Type B pancreatic cell (in vitro differentiated cells): ENCODE measurements around the gene LILRB5. TPM values are rescaled to one million over a fixed set of nuclear protein-coding genes. Genes with fewer than 3 reads are reported as not detected.

Experiments
- DNase-seq: peaks from one replicate; pipeline ENCODE4 v3.0.0; 2021; ENCODE audit warnings: mixed read lengths; ENCODE audit not compliant: unreplicated experiment; ENCODE audit errors: extremely low spot score
- H3K27ac Mint-ChIP-seq: 2 replicates; pipeline ENCODE4 v1.8.0; 2021; ENCODE audit warnings: mild to moderate bottlenecking, mixed read lengths
- H3K27me3 Mint-ChIP-seq: 2 replicates; pipeline ENCODE4 v1.8.0; 2021; ENCODE audit warnings: mixed read lengths
- H3K36me3 Mint-ChIP-seq: 2 replicates; pipeline ENCODE4 v1.8.0; 2021; ENCODE audit warnings: mixed read lengths
- H3K4me1 Mint-ChIP-seq: one replicate; pipeline ENCODE4 v1.8.0; 2021; ENCODE audit warnings: mixed read lengths; ENCODE audit not compliant: unreplicated experiment
- H3K4me3 Mint-ChIP-seq: 2 replicates; pipeline ENCODE4 v1.8.0; 2021; ENCODE audit warnings: mild to moderate bottlenecking, mixed read lengths
- H3K9me3 Mint-ChIP-seq: 2 replicates; pipeline ENCODE4 v1.8.0; 2021; ENCODE audit warnings: mixed read lengths
- long read RNA-seq: library from polyadenylated mRNA; unstranded; transcript quantifications from one replicate; pipeline ENCODE4 v2.0.0, GENCODE V29; 2020
- total RNA-seq: library from RNA; stranded (reverse); gene quantifications from 2 replicates; pipeline ENCODE4 v1.2.1, GENCODE V29; 2021; ENCODE audit warnings: low replicate concordance
- TF ChIP-seq, protein P1 (sequence below): fragments of 200-600 bp; sonication (generic); conservative IDR thresholded peaks from 2 replicates; pipeline ENCODE4 v1.5.0; 2021; ENCODE audit warnings: antibody characterized with exemption, mild to moderate bottlenecking

LILRB5 gene
- total RNA-seq, result not detected in 2 replicates
- long read RNA-seq, result 0 reads

- TF ChIP-seq, protein P1, sequence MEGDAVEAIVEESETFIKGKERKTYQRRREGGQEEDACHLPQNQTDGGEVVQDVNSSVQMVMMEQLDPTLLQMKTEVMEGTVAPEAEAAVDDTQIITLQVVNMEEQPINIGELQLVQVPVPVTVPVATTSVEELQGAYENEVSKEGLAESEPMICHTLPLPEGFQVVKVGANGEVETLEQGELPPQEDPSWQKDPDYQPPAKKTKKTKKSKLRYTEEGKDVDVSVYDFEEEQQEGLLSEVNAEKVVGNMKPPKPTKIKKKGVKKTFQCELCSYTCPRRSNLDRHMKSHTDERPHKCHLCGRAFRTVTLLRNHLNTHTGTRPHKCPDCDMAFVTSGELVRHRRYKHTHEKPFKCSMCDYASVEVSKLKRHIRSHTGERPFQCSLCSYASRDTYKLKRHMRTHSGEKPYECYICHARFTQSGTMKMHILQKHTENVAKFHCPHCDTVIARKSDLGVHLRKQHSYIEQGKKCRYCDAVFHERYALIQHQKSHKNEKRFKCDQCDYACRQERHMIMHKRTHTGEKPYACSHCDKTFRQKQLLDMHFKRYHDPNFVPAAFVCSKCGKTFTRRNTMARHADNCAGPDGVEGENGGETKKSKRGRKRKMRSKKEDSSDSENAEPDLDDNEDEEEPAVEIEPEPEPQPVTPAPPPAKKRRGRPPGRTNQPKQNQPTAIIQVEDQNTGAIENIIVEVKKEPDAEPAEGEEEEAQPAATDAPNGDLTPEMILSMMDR, result no peak
- Mint-ChIP-seq H3K4me3 (no peak within 1 kb of the TSS), H3K9me3 (no peaks in the 10 kb centered on the region), H3K36me3 (no peaks in the 10 kb centered on the region), H3K4me1 (no peaks in the 10 kb centered on the region), H3K27ac (no peak within 1 kb of the TSS), H3K27me3 (peaks cover 18% of the 10 kb centered on the region)
- no peak for DNase-seq
Measured at GRCh38 chr19:54257116-54257480, at the start of gene LILRB5. Gene LILRB5 (minus strand): TSS chr19:54257273. CDS start chr19:54257193, 80 bp downstream.

DNA sequence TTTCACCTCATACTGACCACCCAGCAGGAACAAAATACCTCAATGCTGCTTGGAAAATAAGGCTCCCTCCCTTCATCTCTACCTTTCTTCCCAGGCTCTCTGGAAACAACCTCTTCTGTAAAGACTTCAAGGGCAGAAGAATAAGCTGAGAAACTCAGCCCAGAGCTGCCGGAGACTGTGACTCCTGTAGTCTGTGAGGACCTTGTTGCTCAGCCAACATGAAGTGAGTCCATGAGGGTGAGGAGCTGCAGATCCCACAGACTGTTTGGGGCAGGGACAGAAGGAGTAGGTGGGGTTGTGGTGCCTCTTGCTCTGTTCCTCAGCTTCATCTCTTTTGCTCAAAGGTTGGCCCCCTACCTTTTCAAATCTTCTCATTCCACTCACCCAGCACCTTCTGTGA is 48.1 kb upstream of the LILRB5 start:
- Mint-ChIP-seq H3K4me3 (no peak overlapping the region), H3K9me3 (no peaks in the 10 kb centered on the region), H3K4me1 (no peaks in the 10 kb centered on the region), H3K27me3 (peaks cover 23% of the 10 kb centered on the region), H3K36me3 (no peaks in the 10 kb centered on the region), H3K27ac (no peak overlapping the region)
- TF ChIP-seq, protein P1, result no peak
- DNase-seq, result peak; percentile 25

GRCh38 chr19:54302257-54302656 is 45.2 kb upstream of the LILRB5 start:
- peaks cover 37% of the 10 kb centered on the region for H3K27me3 Mint-ChIP-seq
- no peak overlapping the region for H3K4me3 Mint-ChIP-seq
- no peaks in the 10 kb centered on the region for H3K4me1 Mint-ChIP-seq
- no peak overlapping the region for H3K27ac Mint-ChIP-seq
- peak; percentile 31 for DNase-seq
- no peaks in the 10 kb centered on the region for H3K9me3 Mint-ChIP-seq
- TF ChIP-seq, protein P1, result no peak
- no peaks in the 10 kb centered on the region for H3K36me3 Mint-ChIP-seq

GRCh38 chr19:54299515-54299914 is 42.4 kb upstream of the LILRB5 start:
- Mint-ChIP-seq H3K36me3 (no peaks in the 10 kb centered on the region), H3K27ac (no peak overlapping the region), H3K9me3 (no peaks in the 10 kb centered on the region)

GRCh38 chr19:54299126-54299498 is 42.0 kb upstream of the LILRB5 start:
- peak; percentile 51 for DNase-seq
- H3K27me3 Mint-ChIP-seq, result peaks cover 36% of the 10 kb centered on the region
- H3K4me1 Mint-ChIP-seq, result no peaks in the 10 kb centered on the region
- no peak overlapping the region for H3K27ac Mint-ChIP-seq
- no peaks in the 10 kb centered on the region for H3K9me3 Mint-ChIP-seq
- H3K4me3 Mint-ChIP-seq, result no peak overlapping the region
- TF ChIP-seq, protein P1, result no peak
- no peaks in the 10 kb centered on the region for H3K36me3 Mint-ChIP-seq

More at GRCh38 chr19:54299515-54299914, 42.4 kb upstream of the LILRB5 start:
- H3K27me3 Mint-ChIP-seq, result peaks cover 34% of the 10 kb centered on the region
- no peaks in the 10 kb centered on the region for H3K4me1 Mint-ChIP-seq
- TF ChIP-seq, protein P1, result no peak
- peak; percentile 22 for DNase-seq
- no peak overlapping the region for H3K4me3 Mint-ChIP-seq
